GM12891 (cell line): ENCODE measurements around the gene BICDL1.

Experiments used
- DNase-seq: peaks from one replicate; pipeline ENCODE4 v3.0.0; 2011; ENCODE audit warnings: low spot score; ENCODE audit not compliant: insufficient read length
- FAIRE-seq: peaks from 2 replicates; lab custom pipeline; 2011; peaks lifted over from hg19 to GRCh38; lab: Jason Lieb, UNC
- PAX5 ChIP-seq: IDR thresholded peaks from 2 replicates; pipeline ENCODE4 v1.6.1; 2011; ENCODE audit warnings: low read length, moderate library complexity, mild to moderate bottlenecking; ENCODE audit not compliant: insufficient read depth, severe bottlenecking
- POLR2A ChIP-seq: IDR thresholded peaks from 2 replicates; pipeline ENCODE4 v1.6.1; 2011; ENCODE audit warnings: low read depth, low read length, control low read depth
- POLR2AphosphoS5 ChIP-seq: IDR thresholded peaks from 2 replicates; pipeline ENCODE4 v1.6.1; 2011; ENCODE audit warnings: low read depth, low read length, control low read depth
- POU2F2 ChIP-seq: IDR thresholded peaks from 2 replicates; pipeline ENCODE4 v1.6.1; 2011; ENCODE audit warnings: low read depth, mild to moderate bottlenecking, control low read depth, low read length, moderate library complexity
- SPI1 ChIP-seq: IDR thresholded peaks from 2 replicates; pipeline ENCODE4 v1.6.1; 2011; ENCODE audit warnings: low read depth, low read length, control low read depth
- TAF1 ChIP-seq: IDR thresholded peaks from 2 replicates; pipeline ENCODE4 v1.6.1; 2011; ENCODE audit warnings: low read depth, low read length, control low read depth

Gene BICDL1

DNA sequence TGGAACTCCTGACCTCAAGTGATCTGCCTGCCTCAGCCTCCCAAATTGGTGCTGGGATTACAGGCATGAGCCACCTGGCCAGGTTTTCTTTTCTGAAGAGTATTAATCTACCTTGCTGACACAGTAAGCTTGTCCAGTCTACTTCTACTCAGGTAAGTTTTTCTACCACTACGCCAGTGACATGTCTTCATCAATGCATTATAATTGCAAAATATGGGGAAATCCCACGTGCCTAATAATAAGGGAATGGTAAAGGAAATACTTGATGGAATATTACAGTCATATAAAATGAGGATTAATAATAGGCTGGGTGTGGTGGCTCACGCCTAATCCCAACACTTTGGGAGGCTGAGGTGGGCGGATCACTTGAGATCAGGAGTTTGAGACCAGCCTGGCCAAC, 65.3 kb downstream of the BICDL1 start:
- TF ChIP-seq TAF1, result no peak
- no peak for TF ChIP-seq POLR2AphosphoS5
- no peak for TF ChIP-seq PAX5
- no peak for TF ChIP-seq POLR2A
- no peak for TF ChIP-seq SPI1
- no peak for DNase-seq
- no peak for FAIRE-seq

DNA sequence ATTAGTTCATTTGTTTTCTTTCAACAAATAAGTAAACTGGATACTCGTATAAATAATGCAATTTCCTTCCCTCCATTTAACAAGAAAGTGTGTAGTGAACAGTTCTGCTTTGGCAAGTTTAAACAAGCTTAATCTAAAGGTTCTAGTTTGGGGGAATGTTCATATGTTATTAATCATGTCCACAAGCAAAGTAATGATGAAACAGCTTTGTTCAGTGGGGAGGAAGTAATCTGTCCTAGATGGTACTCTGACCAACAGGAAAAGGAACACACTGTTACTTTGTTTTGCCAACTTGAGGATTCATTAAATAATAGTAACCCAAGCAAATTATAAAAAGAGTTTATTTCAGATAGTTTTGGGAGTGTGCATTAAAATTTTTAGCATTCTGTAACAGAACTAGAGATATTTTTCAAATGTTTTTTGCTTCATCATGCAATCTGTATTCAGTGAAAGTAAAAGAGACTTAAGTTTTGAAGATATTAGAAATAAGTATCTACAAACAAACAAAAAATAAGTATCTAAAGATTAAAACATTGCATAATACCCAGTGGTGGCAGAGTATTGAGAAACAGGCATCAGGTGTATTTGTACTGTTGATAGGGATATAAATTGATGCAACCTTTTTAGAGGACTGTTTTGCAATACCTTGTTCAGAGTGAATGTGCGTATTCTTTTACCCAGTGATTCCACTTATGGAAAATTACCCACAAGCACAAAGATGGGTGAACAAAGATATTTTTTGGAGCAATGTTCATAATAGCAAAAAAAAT, 66.4 kb downstream of the BICDL1 start:
- TF ChIP-seq POU2F2 (no peak), PAX5 (no peak), SPI1 (no peak), TAF1 (no peak)
- FAIRE-seq, result no peak
- no peak for DNase-seq

DNA sequence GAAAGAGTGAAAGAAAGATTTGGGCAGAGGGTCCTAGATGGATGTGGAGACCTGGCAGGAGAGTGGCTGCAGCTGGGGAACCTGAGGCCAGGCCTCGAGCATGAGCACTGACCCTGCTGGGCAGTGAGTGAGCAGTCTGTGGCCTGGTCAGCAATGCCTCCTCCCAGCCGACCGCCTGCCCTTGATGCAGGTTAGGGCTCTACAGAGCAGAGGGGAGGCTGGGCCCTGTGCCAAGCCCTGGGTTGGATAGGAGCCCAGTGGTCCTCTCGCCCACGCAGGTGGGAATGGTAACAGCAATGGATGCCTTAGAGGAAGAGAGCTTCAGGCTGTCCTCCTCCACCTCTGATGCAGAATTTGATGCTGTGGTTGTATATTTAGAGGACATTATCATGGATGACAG, 67.7 kb downstream of the BICDL1 start:
- FAIRE-seq (no peak), DNase-seq (no peak)
- no peak for TF ChIP-seq POLR2AphosphoS5
- TF ChIP-seq POU2F2, result no peak
- TF ChIP-seq SPI1, result no peak
- no peak for TF ChIP-seq POLR2A
- TF ChIP-seq TAF1, result no peak
- no peak for TF ChIP-seq PAX5

DNA sequence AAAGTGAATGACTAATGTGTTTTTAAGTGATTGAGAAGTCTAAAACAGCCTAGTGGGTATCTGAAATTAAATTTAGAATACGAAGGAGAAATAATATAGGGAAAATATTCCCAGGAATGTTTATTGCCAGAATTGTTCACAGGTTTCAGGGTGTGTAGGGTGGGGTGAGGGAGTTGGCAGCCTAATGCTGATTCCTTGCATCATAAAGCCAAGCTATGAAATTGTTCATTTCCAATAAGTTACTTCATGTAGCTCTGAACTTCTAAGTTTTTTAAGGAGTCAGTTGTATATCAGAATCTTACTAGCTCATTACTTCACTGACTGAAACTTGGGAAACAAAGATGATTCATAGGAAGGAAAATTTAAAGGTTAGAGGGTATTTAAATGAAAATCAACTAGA, 71.2 kb downstream of the BICDL1 start:
- TF ChIP-seq PAX5, result no peak
- TF ChIP-seq SPI1, result no peak
- no peak for TF ChIP-seq POU2F2
- TF ChIP-seq TAF1, result no peak
- no peak for TF ChIP-seq POLR2AphosphoS5
- TF ChIP-seq POLR2A, result no peak
- no peak for DNase-seq
- FAIRE-seq, result no peak

DNA sequence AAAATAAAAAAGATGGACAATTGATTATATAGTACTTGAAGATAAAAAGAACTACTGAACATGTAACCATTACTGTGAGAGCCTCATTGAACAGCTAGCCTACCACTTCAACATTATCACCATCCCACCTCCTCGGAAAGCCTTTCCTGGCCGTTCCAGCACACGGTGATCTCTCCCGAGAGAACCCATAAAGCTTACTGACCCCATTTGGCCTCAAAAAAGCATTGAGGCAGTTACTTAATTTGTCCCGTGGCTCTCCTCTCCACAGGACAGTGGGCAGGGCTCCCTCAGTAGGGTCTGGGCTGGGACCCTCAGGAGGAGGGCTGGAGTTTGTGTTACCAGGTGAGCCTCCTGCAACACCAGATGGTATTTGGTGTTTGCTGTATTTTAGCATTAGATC, 71.7 kb downstream of the BICDL1 start:
- TF ChIP-seq POLR2A, result no peak
- TF ChIP-seq POLR2AphosphoS5, result no peak
- TF ChIP-seq POU2F2, result no peak
- no peak for TF ChIP-seq TAF1
- no peak for TF ChIP-seq SPI1

DNA sequence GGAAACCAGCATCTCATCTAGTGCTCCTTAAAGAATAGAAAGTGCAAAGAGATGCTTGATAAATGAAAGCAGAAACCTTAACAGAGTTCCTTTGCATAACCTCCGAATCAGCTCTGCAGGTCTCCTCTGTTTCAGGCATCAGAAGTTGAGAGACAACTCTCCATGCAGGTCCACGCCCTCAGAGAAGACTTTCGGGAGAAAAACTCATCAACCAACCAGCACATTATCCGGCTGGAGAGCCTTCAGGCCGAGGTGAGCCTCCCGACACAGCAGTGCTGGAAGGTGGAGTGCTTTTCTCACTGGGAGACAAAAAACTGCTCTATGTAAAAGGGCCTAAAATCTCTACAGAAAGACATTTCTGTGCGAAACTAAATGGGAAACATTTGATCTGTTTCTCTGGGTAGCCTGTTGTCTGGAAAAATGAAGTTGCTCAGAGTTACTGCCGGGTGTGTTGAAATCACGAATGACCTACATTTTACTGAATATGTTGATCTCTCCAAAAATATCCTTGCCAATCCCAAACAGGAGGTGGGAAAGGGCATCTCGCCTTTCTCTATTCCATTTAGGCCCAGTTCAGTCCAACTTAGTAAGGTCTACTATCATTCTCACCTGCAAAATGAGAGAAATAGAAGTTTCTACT, 72.7 kb downstream of the BICDL1 start:
- FAIRE-seq (no peak), DNase-seq (no peak)
- TF ChIP-seq TAF1 (no peak), SPI1 (no peak), POU2F2 (no peak), POLR2AphosphoS5 (no peak), PAX5 (no peak), POLR2A (no peak)

More for the DNA sequence above, 71.7 kb downstream of the BICDL1 start:
- FAIRE-seq (no peak), DNase-seq (no peak)

DNA sequence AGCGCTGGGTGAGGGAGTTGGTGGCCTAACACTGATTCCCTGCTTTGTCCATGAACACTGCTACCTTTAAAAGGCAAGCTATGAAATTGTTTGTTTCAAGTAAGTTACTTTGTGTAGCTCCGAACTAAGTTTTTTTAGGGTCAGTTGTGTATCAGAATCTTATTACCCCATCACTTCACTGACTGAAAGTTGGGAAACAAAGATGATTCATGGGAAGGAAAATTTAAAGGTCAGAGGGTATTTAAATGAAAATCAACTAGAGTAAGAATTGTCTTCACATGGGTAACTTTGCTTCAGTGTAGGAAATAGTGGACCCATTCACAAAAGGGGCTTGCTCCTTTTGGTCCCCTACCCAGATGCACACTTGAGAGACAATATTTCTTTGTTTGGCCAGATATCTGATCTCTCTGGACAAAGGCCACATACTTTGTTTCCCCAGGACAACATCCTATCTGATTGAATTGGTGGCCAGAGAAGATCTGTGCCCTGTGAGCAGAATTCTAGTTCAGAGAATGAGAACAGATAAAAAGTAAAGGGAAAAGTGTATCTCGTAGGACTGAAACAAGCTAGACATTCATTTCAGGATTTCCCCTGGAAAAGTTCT, 74.0 kb downstream of the BICDL1 start:
- no peak for TF ChIP-seq PAX5
- TF ChIP-seq POLR2A, result no peak
- no peak for TF ChIP-seq POU2F2
- TF ChIP-seq SPI1, result no peak
- no peak for TF ChIP-seq POLR2AphosphoS5
- DNase-seq, result no peak
- FAIRE-seq, result no peak

DNA sequence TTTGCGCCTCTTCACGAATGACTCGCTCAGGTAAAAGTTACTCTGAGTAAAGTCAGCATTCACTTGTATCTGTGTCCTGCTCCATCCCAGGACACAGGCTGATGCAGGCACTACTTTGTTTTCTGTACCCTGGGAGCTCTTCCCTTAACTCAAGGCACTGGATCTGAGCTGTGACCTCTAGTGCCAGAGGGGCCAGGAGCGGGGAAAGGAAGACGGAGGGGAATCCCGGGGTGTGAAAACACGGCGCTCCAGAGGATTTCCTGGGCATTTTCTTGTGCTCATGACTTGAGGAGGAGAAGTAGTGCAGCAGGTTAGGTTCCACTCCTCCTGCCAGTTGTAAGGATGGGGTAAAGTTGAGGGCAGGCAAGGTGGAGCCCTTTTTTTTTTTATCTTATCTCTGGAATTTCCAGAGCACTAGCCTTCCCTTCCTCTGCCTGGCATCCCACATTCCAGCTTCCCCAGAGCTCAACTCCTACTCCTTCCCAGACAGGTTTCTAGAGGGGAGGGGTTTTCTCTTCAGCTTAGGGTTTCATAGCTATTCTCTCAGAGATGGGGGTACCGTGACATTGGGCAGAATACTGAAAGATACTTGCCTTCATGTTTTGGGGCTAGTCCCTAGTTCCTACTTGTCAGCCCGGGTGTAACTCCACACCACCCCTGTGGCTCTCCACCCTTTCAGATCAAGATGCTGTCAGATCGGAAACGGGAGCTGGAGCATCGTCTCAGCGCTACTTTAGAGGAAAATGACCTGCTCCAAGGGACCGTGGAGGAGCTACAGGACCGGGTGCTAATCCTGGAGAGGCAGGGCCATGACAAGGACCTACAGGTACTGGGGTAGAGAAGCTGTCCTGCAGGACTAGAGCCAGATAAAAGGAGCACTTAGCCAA, 75.3 kb downstream of the BICDL1 start:
- no peak for DNase-seq
- TF ChIP-seq TAF1 (no peak), POLR2A (no peak)
- FAIRE-seq, result no peak

DNA sequence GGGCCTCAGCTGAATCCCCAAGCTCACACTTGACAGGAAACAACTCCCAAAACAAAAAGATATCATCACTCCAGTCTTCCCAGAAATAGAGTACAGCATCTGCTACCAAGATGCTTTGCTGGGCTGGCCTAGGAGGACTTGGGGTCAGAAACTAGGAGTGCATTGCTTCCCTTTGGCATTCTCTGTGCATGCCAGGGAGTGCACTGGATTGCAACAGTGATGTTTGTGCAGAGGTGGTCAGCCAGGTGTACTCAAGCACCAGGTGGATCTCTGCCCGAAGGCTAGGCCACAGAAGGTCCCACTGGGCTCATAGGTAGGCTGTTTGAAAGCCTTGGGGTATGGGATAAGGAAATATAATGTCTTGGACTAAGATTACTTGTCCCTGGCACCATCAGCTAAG, 76.4 kb downstream of the BICDL1 start:
- no peak for TF ChIP-seq POU2F2
- TF ChIP-seq SPI1, result no peak
- no peak for TF ChIP-seq TAF1
- no peak for TF ChIP-seq POLR2A
- TF ChIP-seq POLR2AphosphoS5, result no peak
- no peak for TF ChIP-seq PAX5

More for the DNA sequence above, 76.4 kb downstream of the BICDL1 start:
- FAIRE-seq (no peak), DNase-seq (no peak)
